OCI-LY1 (cell line): Measurements from ENCODE around the gene ACSBG1.
A peak's percentile ranks its signal among the peaks of the same experiment; 100 is the strongest.

ENCODE experiments used
- H2AFZ ChIP-seq: fragments of 200-600 bp; sonication (generic), shearing (Covaris generic); 2 replicates; pipeline ENCODE4 v1.6.0; 2014; ENCODE audit warnings: antibody characterized with exemption, mild to moderate bottlenecking, low read length
- H3F3A ChIP-seq: fragments of 200-600 bp; sonication (generic), shearing (Covaris generic); 2 replicates; pipeline ENCODE4 v1.6.0; 2014; ENCODE audit warnings: mild to moderate bottlenecking, antibody characterized with exemption, low read length, moderate library complexity; ENCODE audit not compliant: insufficient read depth
- H3K27ac ChIP-seq: fragments of 200-600 bp; sonication (generic); 2 replicates; pipeline ENCODE4 v1.5.1; 2014; ENCODE audit warnings: low read length, mixed run types, mild to moderate bottlenecking, low read depth; ENCODE audit not compliant: poor library complexity, severe bottlenecking
- H3K27me3 ChIP-seq: fragments of 200-600 bp; sonication (generic); 2 replicates; pipeline ENCODE4 v1.6.0; 2014; ENCODE audit warnings: antibody characterized with exemption, mild to moderate bottlenecking, low read length, moderate library complexity; ENCODE audit not compliant: insufficient read depth
- H3K36me3 ChIP-seq: fragments of 200-600 bp; sonication (generic); 2 replicates; pipeline ENCODE4 v1.6.1; 2014; ENCODE audit warnings: mild to moderate bottlenecking, antibody characterized with exemption, low read length, moderate library complexity, mixed read lengths; ENCODE audit not compliant: insufficient read depth
- H3K4me1 ChIP-seq: fragments of 200-600 bp; sonication (generic); 2 replicates; pipeline ENCODE4 v1.5.1; 2014; ENCODE audit warnings: mild to moderate bottlenecking, low read length, moderate library complexity; ENCODE audit not compliant: insufficient read depth, severe bottlenecking
- H3K4me2 ChIP-seq: fragments of 200-600 bp; sonication (generic), shearing (Covaris generic); 2 replicates; pipeline ENCODE4 v1.6.1; 2014; ENCODE audit warnings: low read length
- H3K4me3 ChIP-seq: fragments of 200-600 bp; sonication (generic); 2 replicates; pipeline ENCODE4 v1.5.1; 2014; ENCODE audit warnings: low read length, low read depth, mild to moderate bottlenecking, mixed read lengths; ENCODE audit not compliant: poor library complexity, severe bottlenecking
- H3K79me2 ChIP-seq: fragments of 200-600 bp; shearing (Covaris generic); 2 replicates; pipeline ENCODE4 v1.6.1; 2016; ENCODE audit warnings: mixed run types, low read length, mixed read lengths; ENCODE audit not compliant: insufficient read depth
- H3K9ac ChIP-seq: fragments of 200-600 bp; sonication (generic), shearing (Covaris generic); 2 replicates; pipeline ENCODE4 v1.6.1; 2014; ENCODE audit warnings: mild to moderate bottlenecking, low read length, mixed read lengths
- H3K9me2 ChIP-seq: fragments of 200-600 bp; sonication (generic), shearing (Covaris generic); 2 replicates; pipeline ENCODE4 v1.6.1; 2014; ENCODE audit warnings: low read depth, mild to moderate bottlenecking, low read length, mixed read lengths
- H3K9me3 ChIP-seq: fragments of 200-600 bp; shearing (Covaris generic); 2 replicates; pipeline ENCODE4 v1.6.1; 2014; ENCODE audit warnings: low read length, mixed read lengths
- H4K20me1 ChIP-seq: fragments of 200-600 bp; sonication (generic), shearing (Covaris generic); 2 replicates; pipeline ENCODE4 v1.6.0; 2016; ENCODE audit warnings: mild to moderate bottlenecking, low read length; ENCODE audit not compliant: insufficient read depth
- EZH2 ChIP-seq: fragments of 200-600 bp; sonication (generic), shearing (Covaris generic); IDR thresholded peaks from 2 replicates; pipeline ENCODE4 v1.8.0; 2017; ENCODE audit warnings: borderline replicate concordance, mixed run types, mild to moderate bottlenecking, antibody characterized with exemption, low read length, moderate library complexity, mixed read lengths
- TF ChIP-seq, protein P1 (sequence below): fragments of 200-600 bp; sonication (generic), shearing (Covaris generic); IDR thresholded peaks from 2 replicates; pipeline ENCODE4 v1.5.1; 2017; ENCODE audit warnings: mild to moderate bottlenecking, antibody characterized with exemption, low read length, moderate library complexity, mixed read lengths

ACSBG1 gene

DNA sequence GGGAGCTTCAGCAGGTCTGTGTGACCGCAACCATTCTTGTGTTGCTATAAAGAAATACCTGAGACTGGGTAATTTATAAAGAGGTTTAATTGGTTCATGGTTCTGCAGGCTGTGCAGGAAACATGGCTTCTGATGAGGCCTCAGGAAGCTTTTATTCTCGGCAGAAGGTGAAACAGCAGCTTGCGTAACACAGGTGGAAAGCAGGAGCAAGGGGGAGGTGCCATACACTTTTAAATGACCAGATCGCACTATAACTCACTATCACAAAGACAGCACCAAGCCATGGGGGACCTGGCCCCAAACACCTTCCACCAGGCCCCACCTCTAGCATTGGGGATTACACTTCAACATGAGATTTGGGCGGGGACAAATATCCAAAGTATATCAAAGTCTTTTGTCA, 94.8 kb downstream of the ACSBG1 start:
- Histone ChIP-seq H3K79me2 (no peaks in the 10 kb centered on the region), H3K4me1 (no peaks in the 10 kb centered on the region), H3K36me3 (no peaks in the 10 kb centered on the region), H3K27ac (no peak overlapping the region), H3F3A (no peaks in the 10 kb centered on the region), H3K9me2 (no peaks in the 10 kb centered on the region), H4K20me1 (no peaks in the 10 kb centered on the region), H3K4me3 (no peak overlapping the region), H3K27me3 (no peaks in the 10 kb centered on the region), H3K9ac (no peak overlapping the region), H2AFZ (no peak overlapping the region), H3K4me2 (no peak overlapping the region), H3K9me3 (no peaks in the 10 kb centered on the region)
- TF ChIP-seq, protein P1, sequence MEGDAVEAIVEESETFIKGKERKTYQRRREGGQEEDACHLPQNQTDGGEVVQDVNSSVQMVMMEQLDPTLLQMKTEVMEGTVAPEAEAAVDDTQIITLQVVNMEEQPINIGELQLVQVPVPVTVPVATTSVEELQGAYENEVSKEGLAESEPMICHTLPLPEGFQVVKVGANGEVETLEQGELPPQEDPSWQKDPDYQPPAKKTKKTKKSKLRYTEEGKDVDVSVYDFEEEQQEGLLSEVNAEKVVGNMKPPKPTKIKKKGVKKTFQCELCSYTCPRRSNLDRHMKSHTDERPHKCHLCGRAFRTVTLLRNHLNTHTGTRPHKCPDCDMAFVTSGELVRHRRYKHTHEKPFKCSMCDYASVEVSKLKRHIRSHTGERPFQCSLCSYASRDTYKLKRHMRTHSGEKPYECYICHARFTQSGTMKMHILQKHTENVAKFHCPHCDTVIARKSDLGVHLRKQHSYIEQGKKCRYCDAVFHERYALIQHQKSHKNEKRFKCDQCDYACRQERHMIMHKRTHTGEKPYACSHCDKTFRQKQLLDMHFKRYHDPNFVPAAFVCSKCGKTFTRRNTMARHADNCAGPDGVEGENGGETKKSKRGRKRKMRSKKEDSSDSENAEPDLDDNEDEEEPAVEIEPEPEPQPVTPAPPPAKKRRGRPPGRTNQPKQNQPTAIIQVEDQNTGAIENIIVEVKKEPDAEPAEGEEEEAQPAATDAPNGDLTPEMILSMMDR: no peak
- no peak for TF ChIP-seq EZH2

DNA sequence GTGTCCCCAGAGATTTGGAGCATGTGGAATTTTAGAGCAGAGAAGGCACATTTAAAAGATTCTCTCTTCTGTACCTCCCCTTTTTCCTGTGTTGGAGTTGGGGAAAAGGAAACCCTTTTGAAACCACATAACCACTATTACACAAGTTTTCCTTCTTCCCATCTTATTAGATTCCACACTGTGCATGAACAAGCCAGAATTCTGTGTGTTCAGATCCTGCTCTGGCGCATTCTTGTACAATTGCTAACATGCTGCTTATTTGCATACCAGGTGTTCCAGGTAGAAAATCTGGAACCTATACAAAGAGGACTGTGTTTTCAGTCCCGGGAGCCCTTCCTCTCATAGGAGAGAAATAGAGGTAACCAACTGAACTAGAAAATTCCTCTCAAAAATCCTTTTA, 100.6 kb downstream of the ACSBG1 start:
- H3K4me1 ChIP-seq: peaks cover 12% of the 10 kb centered on the region
- H3K27ac ChIP-seq: no peak overlapping the region
- no peak overlapping the region for H3K9ac ChIP-seq
- no peaks in the 10 kb centered on the region for H4K20me1 ChIP-seq
- no peaks in the 10 kb centered on the region for H3K9me2 ChIP-seq
- H3K79me2 ChIP-seq: no peaks in the 10 kb centered on the region
- H3K4me2 ChIP-seq: no peak overlapping the region
- H2AFZ ChIP-seq: no peak overlapping the region
- H3K27me3 ChIP-seq: no peaks in the 10 kb centered on the region
- no peaks in the 10 kb centered on the region for H3K36me3 ChIP-seq
- TF ChIP-seq, protein P1: no peak
- no peaks in the 10 kb centered on the region for H3F3A ChIP-seq
- H3K4me3 ChIP-seq: no peak overlapping the region
- H3K9me3 ChIP-seq: no peaks in the 10 kb centered on the region

DNA sequence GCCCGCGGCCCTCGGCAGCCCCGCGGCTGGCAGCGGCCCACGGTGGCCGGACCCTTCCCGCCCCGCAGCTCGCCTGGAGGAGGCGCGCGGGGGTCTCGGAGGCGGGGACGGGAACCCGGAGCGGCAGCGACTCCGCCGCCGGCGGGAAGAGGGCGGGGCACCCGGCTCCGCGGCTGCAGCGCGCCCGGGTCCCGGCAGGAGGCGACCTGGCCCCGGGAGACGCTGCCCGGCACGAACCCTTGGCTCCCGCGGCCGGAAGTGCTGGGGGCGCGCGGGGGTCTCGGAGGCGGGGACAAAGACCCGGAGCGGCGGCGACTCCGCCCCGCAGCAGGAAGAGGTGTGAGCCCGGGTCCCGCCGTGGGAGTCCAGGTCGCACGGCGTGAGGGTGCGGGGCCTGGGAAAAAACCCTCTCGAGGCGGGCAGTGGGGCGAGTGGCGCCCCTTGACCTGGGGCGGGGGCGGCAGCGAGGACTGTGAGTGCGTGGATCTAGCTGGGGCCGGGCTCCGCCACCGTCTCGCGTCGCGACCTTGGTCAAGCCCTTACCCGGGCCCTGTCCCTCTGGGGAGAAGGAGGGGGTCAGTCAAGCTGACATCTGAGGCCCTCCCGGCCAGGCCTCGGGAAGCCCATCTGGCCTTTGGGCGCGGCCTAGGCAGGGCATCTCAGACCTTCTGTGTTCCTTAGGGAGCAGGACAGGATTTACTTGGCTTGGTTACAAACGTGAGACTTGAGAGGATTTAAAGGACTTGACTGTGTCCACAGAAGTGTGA, 102.9 kb downstream of the ACSBG1 start, which contains the start of gene CIB2:
Gene CIB2 (minus strand): TSS at position 151 of the 767 bp plus-strand sequence. CDS start 230 bp downstream, outside the sequence.
- Histone ChIP-seq H4K20me1 (no peaks in the 10 kb centered on the region), H3K36me3 (no peaks in the 10 kb centered on the region), H3K4me3 (peak within 1 kb of the TSS; percentile 75), H3K9ac (peak within 1 kb of the TSS; percentile 79), H3K79me2 (no peaks in the 10 kb centered on the region), H3K9me3 (no peaks in the 10 kb centered on the region), H3K27me3 (no peaks in the 10 kb centered on the region), H2AFZ (peak within 1 kb of the TSS; percentile 70), H3K4me2 (peak within 1 kb of the TSS; percentile 85), H3K9me2 (no peaks in the 10 kb centered on the region), H3F3A (no peaks in the 10 kb centered on the region), H3K4me1 (peaks cover 12% of the 10 kb centered on the region), H3K27ac (no peak within 1 kb of the TSS)
- TF ChIP-seq, protein P1: peak; percentile 59
- TF ChIP-seq EZH2: no peak
